NK-92 (cell line): Measurements from ENCODE around the gene SPOCK2.

ENCODE experiments used
- DNase-seq: peaks from one replicate; lab custom pipeline; 2025; ENCODE audit not compliant: unreplicated experiment; lab: John Stamatoyannopoulos, UW

Gene SPOCK2

DNA sequence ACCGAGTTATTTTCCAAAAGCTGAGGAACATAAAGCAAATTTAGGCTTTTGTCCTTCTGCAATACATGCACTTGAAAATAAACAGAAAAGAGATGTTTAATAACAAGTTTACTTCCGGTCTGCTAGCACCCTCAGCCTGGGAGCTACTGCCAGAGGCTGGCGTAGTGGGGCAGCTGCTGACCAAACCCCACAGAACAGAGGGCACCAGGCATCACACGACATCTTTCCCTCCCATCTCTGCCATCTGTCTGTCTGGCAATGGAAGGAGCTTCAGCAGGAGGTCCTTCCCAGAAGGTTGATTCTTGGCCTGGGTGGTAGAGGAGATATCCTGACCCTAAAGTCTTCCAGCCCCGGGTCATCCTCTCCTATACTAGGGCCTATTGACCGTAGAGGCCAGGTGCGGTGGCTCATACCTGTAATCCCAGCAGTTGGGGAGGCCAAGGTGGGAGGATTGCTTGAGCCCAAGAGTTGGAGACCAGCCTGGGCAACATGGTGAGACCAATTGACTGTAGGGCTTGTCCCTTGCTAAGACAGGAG, 76.3 kb downstream of the SPOCK2 start:
- DNase-seq: no peak

GRCh38 chr10:72011468-72011867, 76.9 kb downstream of the SPOCK2 start:
- DNase-seq: no peak

GRCh38 chr10:72011016-72011415, 77.3 kb downstream of the SPOCK2 start:
- no peak for DNase-seq

- no peak for DNase-seq
These were observed 77.9 kb downstream of the SPOCK2 start for GRCh38 chr10:72010234-72010973.

GRCh38 chr10:72009425-72010081, 78.8 kb downstream of the SPOCK2 start:
- no peak for DNase-seq

DNA sequence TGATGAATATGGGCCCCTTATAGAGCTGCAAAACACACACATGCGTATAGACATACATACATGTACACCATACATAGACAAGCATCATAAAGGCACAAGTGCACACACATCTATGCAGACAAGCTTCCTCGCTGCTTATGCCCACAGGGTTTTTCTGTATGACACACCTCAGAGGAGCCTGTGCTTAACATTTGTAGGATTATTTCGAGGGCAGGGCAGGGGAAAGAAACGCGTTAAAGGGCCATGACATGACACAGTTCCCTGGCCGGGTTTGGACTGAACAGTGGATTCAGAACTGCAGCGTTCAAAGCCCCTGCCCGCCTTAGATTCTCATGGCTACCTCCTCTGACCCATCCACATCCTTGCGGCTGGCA, 79.3 kb downstream of the SPOCK2 start:
- DNase-seq: no peak
